Esophagus squamous epithelium (tissue), 5 donors: ENCODE measurements around the gene SRGAP3. TPM values are rescaled to one million over a fixed set of nuclear protein-coding genes. Genes with fewer than 3 reads are reported as not detected.

ENCODE experiments used
- DNase-seq: peaks from one replicate; lab custom pipeline; 2025; lab: John Stamatoyannopoulos, UW
- H3K27ac ChIP-seq, 4 donors: fragments of 200-600 bp; sonication (generic); one replicate each; pipeline ENCODE4 v1.5.1; 2016 to 2019; ENCODE audit warnings: mild to moderate bottlenecking in 1 of 4
- H3K27me3 ChIP-seq, 4 donors: fragments of 200-600 bp; sonication (generic); 1 replicate in 3 of 4; 2 replicates in 1 of 4; pipeline versions ENCODE4 v1.5.1 to v1.6.0; 2017 to 2021; ENCODE audit warnings: antibody characterized with exemption in 1 of 4
- H3K36me3 ChIP-seq, 3 donors: fragments of 200-600 bp; sonication (generic); one replicate each; pipeline ENCODE4 v1.5.1; 2016 to 2019
- H3K4me1 ChIP-seq, 3 donors: fragments of 200-600 bp; sonication (generic); one replicate each; pipeline ENCODE4 v1.5.1; 2017 to 2019
- H3K4me3 ChIP-seq, 4 donors: fragments of 200-600 bp; sonication (generic); 1 replicate in 3 of 4; 2 replicates in 1 of 4; pipeline ENCODE4 v1.5.1; 2016 to 2019; ENCODE audit warnings: mild to moderate bottlenecking in 2 of 4, moderate library complexity in 1 of 4
- H3K9me3 ChIP-seq, 3 donors: fragments of 200-600 bp; sonication (generic); one replicate each; pipeline ENCODE4 v1.5.1; 2016 to 2019
- CTCF ChIP-seq, 6 experiments: fragments of 450-650 bp in 4 of 6; fragments of 200-600 bp in 2 of 6; sonication (generic) in 2 of 6; IDR thresholded peaks; one replicate each; pipeline ENCODE4 v1.5.1; 2016 to 2019; ENCODE audit warnings: antibody characterized with exemption in 6 of 6, mild to moderate bottlenecking in 4 of 6, moderate library complexity in 4 of 6
- POLR2A ChIP-seq, 4 donors: fragments of 450-650 bp; IDR thresholded peaks; one replicate each; pipeline ENCODE4 v1.6.1; 2017; ENCODE audit warnings: antibody characterized with exemption in 4 of 4, mild to moderate bottlenecking in 4 of 4, moderate library complexity in 3 of 4
- WGBS, 2 donors: methylation state at CpG; one replicate each; pipeline ENCODE4 v1.1.5; 2018; 5-methylcytosine and 5-hydroxymethylcytosine counted together
- intact Hi-C: fragments of 100-400 bp; cut with DNase I; formaldehyde crosslinking; loops from one replicate; pipeline ENCODE4 v1.15.0; 2022
- total RNA-seq, 4 donors: library from RNA; depleted of rRNA; stranded (reverse); fragments of >200 nt; gene quantifications; one replicate each; pipeline ENCODE4 v1.1.0, GENCODE V29; 2016
- donor health status: DM: yes; HTN: yes; CAD: no.

SRGAP3 gene
- total RNA-seq, 4 donors from 2014 or later: 4.0 to 15.8 (median 6.6) TPM

GRCh38 chr3:9204253-9204992 is 45.0 kb downstream of the SRGAP3 start:
- intact Hi-C loops: no loop called here
- no peaks in the 10 kb centered on the region for H3K27me3 ChIP-seq
- no peak overlapping the region for H3K4me3 ChIP-seq
- no peaks in the 10 kb centered on the region for H3K36me3 ChIP-seq
- no peak overlapping the region for H3K27ac ChIP-seq
- no peak for DNase-seq
- no peaks in the 10 kb centered on the region for H3K4me1 ChIP-seq
- TF ChIP-seq POLR2A (IDR thresholded peaks at IDR 0.05) (no peak), CTCF (IDR thresholded peaks at IDR 0.05) (no peak)
- 76 to 88% methylated on average over 13 to 15 of the region's 17 CpGs for WGBS, 2 donors
- no peaks in the 10 kb centered on the region for H3K9me3 ChIP-seq

GRCh38 chr3:9203317-9203716 is 46.1 kb downstream of the SRGAP3 start:
- Histone ChIP-seq H3K27me3 (no peaks in the 10 kb centered on the region), H3K4me3 (no peak overlapping the region), H3K9me3 (no peaks in the 10 kb centered on the region), H3K36me3 (no peaks in the 10 kb centered on the region), H3K4me1 (no peaks in the 10 kb centered on the region), H3K27ac (no peak overlapping the region)
- no peak for DNase-seq
- TF ChIP-seq POLR2A (IDR thresholded peaks at IDR 0.05) (no peak), CTCF (IDR thresholded peaks at IDR 0.05) (no peak)
- intact Hi-C loops: no loop called here
- WGBS, 2 donors: 69 to 72% methylated on average over 2 of the region's 2 CpGs

GRCh38 chr3:9202546-9202945 is 46.9 kb downstream of the SRGAP3 start:
- Histone ChIP-seq H3K4me1 (no peaks in the 10 kb centered on the region), H3K36me3 (no peaks in the 10 kb centered on the region), H3K27ac (no peak overlapping the region), H3K27me3 (no peaks in the 10 kb centered on the region), H3K4me3 (no peak overlapping the region), H3K9me3 (no peaks in the 10 kb centered on the region)
- WGBS, 2 donors: 83 to 100% methylated on average over 1 of the region's 4 CpGs
- TF ChIP-seq POLR2A (IDR thresholded peaks at IDR 0.05) (no peak), CTCF (IDR thresholded peaks at IDR 0.05) (no peak)
- intact Hi-C loops: no loop called here
- no peak for DNase-seq

- WGBS, 2 donors: 74 to 80% methylated on average over 6 of the region's 6 CpGs
- no peak for DNase-seq
- no peaks in the 10 kb centered on the region for H3K36me3 ChIP-seq
These were observed 47.5 kb downstream of the SRGAP3 start for GRCh38 chr3:9201955-9202354.

More at GRCh38 chr3:9201955-9202354, 47.5 kb downstream of the SRGAP3 start:
- intact Hi-C loops: no loop called here
- Histone ChIP-seq H3K27ac (no peak overlapping the region), H3K27me3 (no peaks in the 10 kb centered on the region), H3K9me3 (no peaks in the 10 kb centered on the region), H3K4me1 (no peaks in the 10 kb centered on the region), H3K4me3 (no peak overlapping the region)
- TF ChIP-seq CTCF (IDR thresholded peaks at IDR 0.05) (no peak), POLR2A (IDR thresholded peaks at IDR 0.05) (no peak)
